K562 treated with DMSO at 1 percent for 24 hours (cell line): ENCODE results near the gene FAM234B. TPM values are rescaled to one million over a fixed set of nuclear protein-coding genes. Genes with fewer than 3 reads are reported as not detected.

Experiments used
- total RNA-seq: library from RNA; unstranded; fragments of 300-600 nt; gene quantifications from 2 replicates; pipeline ENCODE4 v1.2.3, GENCODE V29; 2022; ENCODE audit warnings: low read depth; ENCODE audit not compliant: insufficient read depth

Gene FAM234B
- 2.4 and 5.0 TPM in 2 replicates for total RNA-seq

GRCh38 chr12:13044002-13044905, at the start of gene FAM234B:
Gene FAM234B, plus strand, starts transcription at chr12:13044381. Its CDS starts 23 bp downstream, at chr12:13044404.

GRCh38 chr12:12999959-13000615, 44.1 kb upstream of the FAM234B start, which contains the start of gene HEBP1:
Gene HEBP1, minus strand, starts transcription at chr12:13000265. Its CDS starts 151 bp downstream, at chr12:13000114.

GRCh38 chr12:13103391-13104033, 59.3 kb downstream of the FAM234B start, which contains the start of gene GSG1:
Gene GSG1, minus strand, starts transcription at chr12:13103667. Its CDS starts 155 bp downstream, at chr12:13103512.

Other genes starting within 250 kb of the FAM234B start
- gene DDX47, start 231.0 kb upstream of the FAM234B start, total RNA-seq = 15.6 and 17.9 TPM in 2 replicates
- gene GPRC5A, start 152.8 kb upstream of the FAM234B start, total RNA-seq = not detected in 2 replicates
- not detected in 2 replicates for gene GPRC5D, start 92.2 kb upstream of the FAM234B start, total RNA-seq
- gene HEBP1, start 44.1 kb upstream of the FAM234B start, total RNA-seq = 16.2 and 17.3 TPM in 2 replicates
- gene GSG1, start 59.3 kb downstream of the FAM234B start, total RNA-seq = not detected in 2 replicates
- not detected in 2 replicates for gene EMP1, start 152.3 kb downstream of the FAM234B start, total RNA-seq